Right lobe of liver (tissue), 4 donors: Measurements from ENCODE around the gene TGM2.

ENCODE experiments used
- CTCF ChIP-seq, 4 donors: fragments of 200-600 bp in 3 of 4; fragments of 450-650 bp in 1 of 4; IDR thresholded peaks; one replicate each; pipeline versions ENCODE4 v1.5.1 to v1.8.0; 2016 to 2022; ENCODE audit warnings: antibody characterized with exemption in 4 of 4, mild to moderate bottlenecking in 2 of 4
- POLR2A ChIP-seq: fragments of 450-650 bp; IDR thresholded peaks from one replicate; pipeline ENCODE4 v1.6.1; 2017; ENCODE audit warnings: antibody characterized with exemption, mild to moderate bottlenecking
- donor health status: DM: no; HTN: no; CAD: no.
- donor health status: DM: no; HTN: no; CAD: no.
- donor health status: DM: no; HTN: yes; CAD: no.

- TF ChIP-seq CTCF (IDR thresholded peaks at IDR 0.05) (no peak), POLR2A (no peak)
Measured at GRCh38 chr20:38211200-38212097, 46.4 kb upstream of the TGM2 start.
